ENCODE results near the gene LUC7L.

DNA sequence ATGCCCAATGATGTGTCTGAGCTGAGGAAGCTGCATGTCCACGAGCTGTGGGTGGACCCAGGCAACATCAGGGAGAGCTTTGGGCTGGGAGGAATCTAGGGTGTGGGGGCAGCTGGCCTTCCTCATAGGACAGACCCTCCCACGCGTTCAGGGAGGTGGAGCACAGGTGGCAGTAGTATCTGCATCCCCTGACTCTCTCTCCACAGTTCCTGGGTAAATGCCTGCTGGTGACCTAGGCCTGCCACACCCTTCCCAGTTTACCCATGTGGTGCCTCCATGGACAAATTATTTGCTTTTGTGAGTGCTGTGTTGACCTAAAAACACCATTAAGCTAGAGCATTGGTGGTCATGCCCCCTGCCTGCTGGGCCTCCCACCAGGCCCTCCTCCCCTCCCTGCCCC, 60.2 kb downstream of the LUC7L start:
- no peak for TF ChIP-seq CTCF (IDR thresholded peaks at IDR 0.05)
- no peak for TF ChIP-seq POLR2AphosphoS5 (IDR thresholded peaks at IDR 0.05; ENCODE audit: insufficient read depth in 1 of 2, low read depth in 1 of 2)
